Upper lobe of left lung (tissue), 6 donors: Measurements from ENCODE around the gene AK1. TPM values are rescaled to one million over a fixed set of nuclear protein-coding genes. Genes with fewer than 3 reads are reported as not detected.

ENCODE experiments used
- ATAC-seq, 2 donors: fragments of 200-7000 bp; cut with Tn5 transposase; one replicate each; pipeline ENCODE4 v1.9.1; 2022; ENCODE audit warnings: mild to moderate bottlenecking in 2 of 2, moderate library complexity in 2 of 2; ENCODE audit not compliant: low FRiP score in 2 of 2
- DNase-seq, 2 donors: peaks; one replicate each; pipeline ENCODE4 v3.0.0-alpha.2; 2019 to 2020
- H3K27ac ChIP-seq, 4 donors: fragments of 200-600 bp; sonication (generic); one replicate each; pipeline ENCODE4 v1.5.1; 2016 to 2019
- H3K27me3 ChIP-seq, 4 donors: fragments of 200-600 bp; sonication (generic); one replicate each; pipeline ENCODE4 v1.5.1; 2017 to 2019
- H3K36me3 ChIP-seq, 4 donors: fragments of 200-600 bp; sonication (generic); one replicate each; pipeline ENCODE4 v1.5.1; 2016 to 2019
- H3K4me1 ChIP-seq, 4 donors: fragments of 200-600 bp; sonication (generic); one replicate each; pipeline ENCODE4 v1.5.1; 2018 to 2019
- H3K4me3 ChIP-seq, 4 donors: fragments of 200-600 bp; sonication (generic); one replicate each; pipeline ENCODE4 v1.5.1; 2017 to 2019; ENCODE audit warnings: mild to moderate bottlenecking in 2 of 4, moderate library complexity in 1 of 4
- H3K9me3 ChIP-seq, 4 donors: fragments of 200-600 bp; sonication (generic); one replicate each; pipeline ENCODE4 v1.5.1; 2018 to 2019
- CTCF ChIP-seq, 6 experiments: fragments of 450-650 bp in 4 of 6; fragments of 200-600 bp in 2 of 6; sonication (generic) in 2 of 6; IDR thresholded peaks; one replicate each; pipeline ENCODE4 v1.5.1; 2016 to 2019; ENCODE audit warnings: antibody characterized with exemption in 6 of 6
- EP300 ChIP-seq, 4 donors: sonication (generic); formaldehyde crosslinking; IDR thresholded peaks; one replicate each; pipeline ENCODE4 v1.5.1; 2017; ENCODE audit warnings: antibody characterized with exemption in 4 of 4, control low read depth in 2 of 4
- POLR2A ChIP-seq, 4 donors: fragments of 450-650 bp; IDR thresholded peaks; one replicate each; pipeline ENCODE4 v1.5.1; 2016 to 2017; ENCODE audit warnings: antibody characterized with exemption in 4 of 4, mild to moderate bottlenecking in 2 of 4
- POLR2AphosphoS5 ChIP-seq, 2 donors: sonication (generic); formaldehyde crosslinking; IDR thresholded peaks; one replicate each; pipeline ENCODE4 v1.5.1; 2017; ENCODE audit warnings: antibody characterized with exemption in 2 of 2
- WGBS, 2 donors: methylation state at CpG; one replicate each; pipeline ENCODE4 v1.1.5; 2017 to 2018; 5-methylcytosine and 5-hydroxymethylcytosine counted together
- total RNA-seq, 6 donors: library from RNA; depleted of rRNA in 4 of 6; stranded (reverse); fragments of >200 nt in 4 of 6; gene quantifications; one replicate each; pipeline versions ENCODE4 v1.1.0 to v1.2.1, GENCODE V29; 2016 to 2021
- donor health status: DM: no; HTN: no; CAD: no; lungs with moderate emphysema.
- donor health status: DM: no; HTN: yes; CAD: no; lungs with severe emphysema.

The AK1 gene
- total RNA-seq, 6 donors from 2014 or later: 106 to 239 (median 161) TPM

DNA sequence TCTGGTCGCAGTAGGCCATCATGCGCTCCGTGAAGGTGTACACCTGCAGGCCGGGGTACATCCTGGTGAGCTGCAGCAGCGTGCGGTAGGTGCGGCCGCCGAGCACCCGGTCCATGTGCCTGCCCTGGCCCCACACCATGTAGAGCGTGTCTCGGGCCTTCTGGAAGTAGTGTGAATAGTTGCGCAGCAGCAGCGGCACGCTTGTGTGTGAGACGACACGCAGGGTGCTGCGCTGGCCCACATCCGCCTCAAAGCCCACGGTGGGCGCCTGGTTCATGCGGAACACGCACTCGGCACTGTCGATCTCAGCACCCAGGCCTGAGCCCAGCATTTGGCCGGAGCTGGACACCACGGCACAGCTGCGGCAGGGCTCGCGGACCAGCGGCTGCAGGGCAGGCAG is 34.8 kb upstream of the AK1 start:
- no peak overlapping the region for H3K4me3 ChIP-seq
- peaks cover 44 to 61% (median 54%) of the 10 kb centered on the region in 4 donors for H3K4me1 ChIP-seq
- 90 to 100% methylated on average over 4 to 31 of the region's 31 CpGs for WGBS, 2 donors
- H3K9me3 ChIP-seq: no peaks in the 10 kb centered on the region
- DNase-seq: peak in 1 of 2 donors; percentile 84
- no peaks in the 10 kb centered on the region for H3K27me3 ChIP-seq
- peaks cover 6 to 51% (median 25%) of the 10 kb centered on the region in 4 donors for H3K36me3 ChIP-seq
- no peak for ATAC-seq
- H3K27ac ChIP-seq: peak overlapping the region in 3 of 4 donors; percentile 42 to 75 (median 70)
- no peak for TF ChIP-seq POLR2AphosphoS5 (IDR thresholded peaks at IDR 0.05)
- no peak for TF ChIP-seq EP300 (IDR thresholded peaks at IDR 0.05)
- TF ChIP-seq POLR2A (IDR thresholded peaks at IDR 0.05): no peak
- TF ChIP-seq CTCF (IDR thresholded peaks at IDR 0.05): no peak

- ATAC-seq: no peak
- TF ChIP-seq CTCF (IDR thresholded peaks at IDR 0.05) (peak in 3 of 6 experiments; percentile 13 to 36 (median 24)), EP300 (IDR thresholded peaks at IDR 0.05) (no peak)
- no peaks in the 10 kb centered on the region for H3K27me3 ChIP-seq
- H3K9me3 ChIP-seq: no peaks in the 10 kb centered on the region
- WGBS, 2 donors: 64% methylated on average over 5 to 6 of the region's 6 CpGs
- no peak overlapping the region for H3K4me3 ChIP-seq
- peaks cover 49 to 65% (median 59%) of the 10 kb centered on the region in 4 donors for H3K4me1 ChIP-seq
- no peak for DNase-seq
- H3K36me3 ChIP-seq: peaks cover 6 to 51% (median 25%) of the 10 kb centered on the region in 4 donors
- peak overlapping the region; percentile 24 to 75 (median 68) for H3K27ac ChIP-seq
Measured at GRCh38 chr9:127910613-127911205, 33.2 kb upstream of the AK1 start.

- peak overlapping the region in 3 of 4 donors; percentile 66 to 75 (median 70) for H3K27ac ChIP-seq
- no peak overlapping the region for H3K4me3 ChIP-seq
- peaks cover 49 to 65% (median 59%) of the 10 kb centered on the region in 4 donors for H3K4me1 ChIP-seq
- peaks cover 6 to 51% (median 25%) of the 10 kb centered on the region in 4 donors for H3K36me3 ChIP-seq
- no peaks in the 10 kb centered on the region for H3K27me3 ChIP-seq
- ATAC-seq (no peak), DNase-seq (peak in 1 of 2 donors; percentile 78)
- TF ChIP-seq POLR2A (IDR thresholded peaks at IDR 0.05): no peak
- TF ChIP-seq EP300 (IDR thresholded peaks at IDR 0.05): no peak
- no peak for TF ChIP-seq CTCF (IDR thresholded peaks at IDR 0.05)
- no peak for TF ChIP-seq POLR2AphosphoS5 (IDR thresholded peaks at IDR 0.05)
- H3K9me3 ChIP-seq: no peaks in the 10 kb centered on the region
- 82 to 88% methylated on average over 9 to 17 of the region's 17 CpGs for WGBS, 2 donors
Measured at GRCh38 chr9:127909839-127910273, 32.4 kb upstream of the AK1 start.

- no peak overlapping the region for H3K4me3 ChIP-seq
- ATAC-seq: no peak
- DNase-seq: no peak
- H3K27ac ChIP-seq: peak overlapping the region in 2 of 4 donors; percentile 89 to 94
- WGBS, 2 donors: 95 to 96% methylated on average over 8 to 10 of the region's 10 CpGs
- H3K9me3 ChIP-seq: no peaks in the 10 kb centered on the region
- TF ChIP-seq EP300 (IDR thresholded peaks at IDR 0.05) (no peak), CTCF (IDR thresholded peaks at IDR 0.05) (no peak), POLR2AphosphoS5 (IDR thresholded peaks at IDR 0.05) (no peak), POLR2A (IDR thresholded peaks at IDR 0.05) (no peak)
- peaks cover 6 to 46% (median 25%) of the 10 kb centered on the region in 4 donors for H3K36me3 ChIP-seq
- no peaks in the 10 kb centered on the region for H3K27me3 ChIP-seq
- H3K4me1 ChIP-seq: peaks cover 61 to 72% (median 66%) of the 10 kb centered on the region in 4 donors
Measured at GRCh38 chr9:127908660-127908926, 31.1 kb upstream of the AK1 start.
